B cell (primary cell): Measurements from ENCODE around the gene THYN1.

Experiments used
- CTCF ChIP-seq: fragments of 200-600 bp; IDR thresholded peaks from one replicate; pipeline ENCODE4 v1.8.0; 2022; ENCODE audit warnings: antibody characterized with exemption, mild to moderate bottlenecking
- EZH2 ChIP-seq: IDR thresholded peaks from 2 replicates; pipeline ENCODE4 v1.6.1; 2012; ENCODE audit warnings: borderline replicate concordance, low read depth, mild to moderate bottlenecking, moderate library complexity, low read length; ENCODE audit not compliant: insufficient read depth, poor library complexity, severe bottlenecking

- no peak for TF ChIP-seq CTCF
- TF ChIP-seq EZH2 = no peak
Observed at GRCh38 chr11:134238956-134239355, 14.2 kb downstream of the THYN1 start.
